Caco-2 (cell line): ENCODE results near the gene IL4I1. TPM values are rescaled to one million over a fixed set of nuclear protein-coding genes. Genes with fewer than 3 reads are reported as not detected.

Experiments
- BruUV-seq: library from RNA; stranded (reverse); fragments of 400-500 nt; replicated peaks from 2 replicates; lab custom pipeline; 2021; lab: Mats Ljungman, UMichigan
- CTCF ChIA-PET: fragments of 300-600 bp; sonication (Branson Sonifier 250); formaldehyde crosslinking; loops from one replicate; lab custom pipeline; 2022; ENCODE audit warnings: antibody characterized with exemption; lab: Charles Lee
- POLR2A ChIA-PET: fragments of 300-600 bp; sonication (Branson Sonifier 250); formaldehyde crosslinking; loops from one replicate; lab custom pipeline; 2022; ENCODE audit warnings: antibody characterized with exemption; lab: Charles Lee
- DNase-seq, 2 experiments: peaks; one replicate each; pipeline versions ENCODE4 v3.0.0 to v3.0.0-alpha.2; 2020 to 2022
- H3K27me3 ChIP-seq: replicated peaks from 2 replicates; pipeline ENCODE4 v1.6.0; 2011; ENCODE audit warnings: low read length; ENCODE audit not compliant: control insufficient read depth, insufficient read depth
- H3K36me3 ChIP-seq: 2 replicates; pipeline ENCODE4 v1.5.1; 2011; ENCODE audit warnings: low read length; ENCODE audit not compliant: control insufficient read depth, insufficient read depth
- H3K4me1 ChIP-seq: fragments of 250-450 bp; sonication (Bioruptor Pico); 2 replicates; pipeline ENCODE4 v1.5.1; 2020; ENCODE audit warnings: mild to moderate bottlenecking
- H3K4me3 ChIP-seq: 2 replicates; pipeline ENCODE4 v1.5.1; 2011; ENCODE audit warnings: low read depth, mild to moderate bottlenecking, control low read depth, low read length
- H3K9me3 ChIP-seq: fragments of 250-450 bp; sonication (Bioruptor Pico); 2 replicates; pipeline ENCODE4 v1.5.1; 2020; ENCODE audit warnings: mild to moderate bottlenecking, moderate library complexity
- H3K27ac Mint-ChIP-seq: one replicate; pipeline ENCODE4 v1.8.0; 2022; ENCODE audit warnings: mixed read lengths; ENCODE audit not compliant: unreplicated experiment
- H3K27me3 Mint-ChIP-seq: one replicate; pipeline ENCODE4 v1.8.0; 2022; ENCODE audit warnings: mixed read lengths; ENCODE audit not compliant: insufficient read depth, unreplicated experiment
- H3K36me3 Mint-ChIP-seq: one replicate; pipeline ENCODE4 v1.8.0; 2022; ENCODE audit warnings: mild to moderate bottlenecking, mixed read lengths; ENCODE audit not compliant: insufficient read depth, unreplicated experiment
- H3K4me1 Mint-ChIP-seq: one replicate; pipeline ENCODE4 v1.8.0; 2022; ENCODE audit warnings: low read depth, mixed read lengths; ENCODE audit not compliant: unreplicated experiment
- H3K4me3 Mint-ChIP-seq: one replicate; pipeline ENCODE4 v1.8.0; 2022; ENCODE audit warnings: mild to moderate bottlenecking, moderate library complexity, mixed read lengths; ENCODE audit not compliant: unreplicated experiment
- H3K9me3 Mint-ChIP-seq: one replicate; pipeline ENCODE4 v1.8.0; 2022; ENCODE audit warnings: mixed read lengths; ENCODE audit not compliant: unreplicated experiment
- intact Hi-C: fragments of 100-400 bp; cut with micrococcal nuclease; formaldehyde crosslinking; loops from one replicate; pipeline ENCODE4 v1.10.0; 2022; ENCODE audit not compliant: unreplicated experiment
- total RNA-seq: library from RNA; stranded (reverse); gene quantifications from 2 replicates; pipeline ENCODE4 v1.2.3, GENCODE V29; 2022
- TF ChIP-seq, protein P1 (sequence below), 2 experiments: fragments of 200-600 bp in 1 of 2; IDR thresholded peaks; 1 replicate in 1 of 2; 2 replicates in 1 of 2; pipeline versions ENCODE4 v1.5.1 to v1.8.0; 2011 to 2022; ENCODE audit warnings: antibody characterized with exemption in 1 of 2, control low read depth in 1 of 2, inconsistent platforms in 1 of 2, low read depth in 1 of 2, low read length in 1 of 2, mild to moderate bottlenecking in 1 of 2, moderate library complexity in 1 of 2; ENCODE audit not compliant: insufficient read depth in 1 of 2, severe bottlenecking in 1 of 2, unreplicated experiment in 1 of 2

The IL4I1 gene
- total RNA-seq, 1 experiment from 2014 or later, result 0.61 TPM

DNA sequence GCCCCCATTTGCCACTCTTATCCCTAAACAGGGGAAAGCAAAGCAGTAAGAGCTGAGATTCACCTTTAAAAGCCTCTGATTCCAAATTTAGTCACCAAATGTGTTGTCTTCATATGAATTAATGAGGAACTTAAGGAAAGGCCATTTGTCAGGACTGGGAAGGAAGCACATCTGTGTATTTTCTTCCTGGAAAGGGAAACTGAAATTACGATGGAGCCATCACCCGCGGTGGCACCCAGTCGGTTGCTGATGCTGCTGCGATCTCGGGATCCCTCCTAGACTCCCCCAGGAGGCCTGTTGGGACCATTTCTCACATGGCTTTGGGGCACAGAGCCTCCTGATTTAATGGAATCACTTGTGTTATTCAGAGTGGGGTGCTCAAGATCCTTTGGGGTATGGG is 7.4 kb upstream of the IL4I1 start:
- ChIA-PET CTCF (no interaction called here), POLR2A (no interaction called here)
- H3K9me3 Mint-ChIP-seq, result no peaks in the 10 kb centered on the region
- no peak overlapping the region for H3K27ac Mint-ChIP-seq
- intact Hi-C loops, result loop anchor here (2.0 kb wide), 1 partner anchor 13 kb away; no protein-coding TSS in a partner anchor
- Histone ChIP-seq H3K4me3 (no peak overlapping the region), H3K36me3 (peaks cover 3% of the 10 kb centered on the region; the same call in 1 of the 2 replicates), H3K27me3 (no peaks in the 10 kb centered on the region), H3K4me1 (no peaks in the 10 kb centered on the region), H3K9me3 (no peaks in the 10 kb centered on the region)
- no peaks in the 10 kb centered on the region for H3K4me1 Mint-ChIP-seq
- H3K36me3 Mint-ChIP-seq, result peaks cover 39% of the 10 kb centered on the region
- DNase-seq, result no peak
- no peak overlapping the region for H3K4me3 Mint-ChIP-seq
- TF ChIP-seq, protein P1, sequence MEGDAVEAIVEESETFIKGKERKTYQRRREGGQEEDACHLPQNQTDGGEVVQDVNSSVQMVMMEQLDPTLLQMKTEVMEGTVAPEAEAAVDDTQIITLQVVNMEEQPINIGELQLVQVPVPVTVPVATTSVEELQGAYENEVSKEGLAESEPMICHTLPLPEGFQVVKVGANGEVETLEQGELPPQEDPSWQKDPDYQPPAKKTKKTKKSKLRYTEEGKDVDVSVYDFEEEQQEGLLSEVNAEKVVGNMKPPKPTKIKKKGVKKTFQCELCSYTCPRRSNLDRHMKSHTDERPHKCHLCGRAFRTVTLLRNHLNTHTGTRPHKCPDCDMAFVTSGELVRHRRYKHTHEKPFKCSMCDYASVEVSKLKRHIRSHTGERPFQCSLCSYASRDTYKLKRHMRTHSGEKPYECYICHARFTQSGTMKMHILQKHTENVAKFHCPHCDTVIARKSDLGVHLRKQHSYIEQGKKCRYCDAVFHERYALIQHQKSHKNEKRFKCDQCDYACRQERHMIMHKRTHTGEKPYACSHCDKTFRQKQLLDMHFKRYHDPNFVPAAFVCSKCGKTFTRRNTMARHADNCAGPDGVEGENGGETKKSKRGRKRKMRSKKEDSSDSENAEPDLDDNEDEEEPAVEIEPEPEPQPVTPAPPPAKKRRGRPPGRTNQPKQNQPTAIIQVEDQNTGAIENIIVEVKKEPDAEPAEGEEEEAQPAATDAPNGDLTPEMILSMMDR (IDR thresholded peaks at IDR 0.05; ENCODE audit: insufficient read depth in 1 of 2, low read depth in 1 of 2, low read length in 1 of 2, severe bottlenecking in 1 of 2, unreplicated experiment in 1 of 2), result no peak
- H3K27me3 Mint-ChIP-seq, result no peaks in the 10 kb centered on the region
- BruUV-seq, result no TSS peak

DNA sequence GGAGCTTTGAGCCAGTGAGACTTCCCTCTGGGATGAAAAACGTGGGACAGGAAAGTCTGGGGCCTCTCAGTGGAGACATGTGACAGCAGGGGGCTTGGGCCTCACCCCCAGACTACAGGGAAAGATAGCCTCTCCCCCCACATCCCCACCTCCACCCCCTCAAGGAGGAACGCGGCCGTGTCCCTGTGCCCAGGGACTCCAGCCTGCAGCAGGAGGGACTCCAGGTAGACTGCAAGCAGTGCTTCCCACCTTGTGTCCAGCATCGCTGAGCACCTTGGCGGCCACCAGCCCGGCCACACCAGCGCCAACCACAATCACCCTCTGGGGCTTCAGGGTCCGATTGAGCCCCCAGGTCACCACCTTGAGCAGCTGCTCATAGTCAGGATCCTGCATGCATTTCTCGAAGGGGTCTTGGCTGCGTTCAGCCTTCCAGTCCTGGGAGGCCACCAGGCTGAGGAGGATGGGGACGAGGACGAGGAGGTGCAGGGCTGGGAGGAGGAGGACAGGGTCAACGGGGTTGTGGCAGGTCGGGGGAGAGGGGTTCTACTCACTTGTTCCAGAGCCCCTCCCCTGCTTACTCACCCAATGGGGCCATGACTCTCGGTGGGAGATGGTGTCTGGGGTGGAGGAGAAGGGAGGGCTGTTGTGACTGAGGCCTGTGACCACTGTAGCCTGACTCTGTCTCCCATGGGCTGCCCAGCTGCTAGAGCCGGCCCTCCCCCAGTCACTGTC is 955 bp downstream of the IL4I1 start:
- Histone ChIP-seq H3K27me3 (no peaks in the 10 kb centered on the region), H3K4me1 (no peaks in the 10 kb centered on the region), H3K4me3 (no peak overlapping the region), H3K9me3 (no peaks in the 10 kb centered on the region), H3K36me3 (no peaks in the 10 kb centered on the region)
- no peak for DNase-seq
- Mint-ChIP-seq H3K9me3 (no peaks in the 10 kb centered on the region), H3K4me3 (no peak overlapping the region), H3K4me1 (no peaks in the 10 kb centered on the region), H3K27me3 (peaks cover 3% of the 10 kb centered on the region), H3K27ac (no peak overlapping the region), H3K36me3 (peaks cover 11% of the 10 kb centered on the region)
- no TSS peak for BruUV-seq
- TF ChIP-seq, protein P1 (IDR thresholded peaks at IDR 0.05; ENCODE audit: insufficient read depth in 1 of 2, low read depth in 1 of 2, low read length in 1 of 2, severe bottlenecking in 1 of 2, unreplicated experiment in 1 of 2), result no peak
- ChIA-PET CTCF (no interaction called here), POLR2A (no interaction called here)
- intact Hi-C loops, result no loop called here

DNA sequence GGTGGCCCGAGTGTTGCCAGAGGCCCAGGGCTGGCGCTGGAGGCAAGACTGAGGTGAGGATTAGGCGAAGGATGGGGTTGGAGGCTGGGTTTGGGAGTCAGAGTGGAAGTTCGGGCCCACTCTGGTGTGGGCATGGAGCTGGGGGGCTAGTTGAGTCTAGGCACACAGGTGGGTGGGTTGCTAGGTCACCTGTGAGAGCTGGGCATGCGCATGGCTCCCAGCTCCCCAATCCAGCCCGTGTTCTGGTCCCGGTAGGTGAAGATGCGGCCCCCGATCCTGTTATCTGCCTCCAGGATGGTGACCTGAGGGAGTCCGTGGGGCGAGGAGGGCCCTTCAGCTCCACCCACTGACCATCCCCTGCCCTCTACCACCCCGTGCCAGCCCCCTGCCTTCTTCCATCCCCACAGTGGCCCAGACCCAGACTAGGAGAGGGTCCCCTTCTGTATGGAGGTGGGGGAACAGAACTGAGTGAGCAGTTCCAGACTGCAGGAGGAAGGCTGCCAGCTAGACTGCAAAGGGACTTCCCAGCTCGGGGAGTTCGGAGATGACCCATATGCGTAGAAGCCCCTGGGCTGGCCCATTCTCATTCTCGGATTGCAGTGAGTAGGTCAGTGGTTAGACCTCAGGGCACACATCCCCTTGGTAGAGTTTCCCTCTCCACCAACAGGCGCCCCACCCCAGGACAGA is 1.7 kb downstream of the IL4I1 start:
- ChIA-PET CTCF (no interaction called here), POLR2A (no interaction called here)
- H3K27me3 Mint-ChIP-seq, result peaks cover 3% of the 10 kb centered on the region
- DNase-seq, result no peak
- Histone ChIP-seq H3K27me3 (no peaks in the 10 kb centered on the region), H3K4me3 (no peak overlapping the region), H3K4me1 (no peaks in the 10 kb centered on the region; the same call in 1 of the 2 replicates), H3K36me3 (no peaks in the 10 kb centered on the region), H3K9me3 (no peaks in the 10 kb centered on the region)
- TF ChIP-seq, protein P1 (IDR thresholded peaks at IDR 0.05; ENCODE audit: insufficient read depth in 1 of 2, low read depth in 1 of 2, low read length in 1 of 2, severe bottlenecking in 1 of 2, unreplicated experiment in 1 of 2), result no peak
- no TSS peak for BruUV-seq
- H3K9me3 Mint-ChIP-seq, result no peaks in the 10 kb centered on the region
- H3K4me1 Mint-ChIP-seq, result no peaks in the 10 kb centered on the region
- no peak overlapping the region for H3K4me3 Mint-ChIP-seq
- peaks cover 18% of the 10 kb centered on the region for H3K36me3 Mint-ChIP-seq
- no peak overlapping the region for H3K27ac Mint-ChIP-seq
- intact Hi-C loops, result no loop called here
